Spleen (tissue), 7 donors: Measurements from ENCODE around the gene RNGTT.

Experiments
- CTCF ChIP-seq, 11 experiments: fragments of 200-600 bp in 7 of 11; fragments of 450-650 bp in 4 of 11; sonication (generic) in 4 of 11; IDR thresholded peaks in 8 of 11; conservative IDR thresholded peaks in 3 of 11; 1 replicate in 7 of 11; 2 replicates in 4 of 11; pipeline versions ENCODE4 v1.4.0 to v1.8.0; 2016 to 2021; ENCODE audit warnings: antibody characterized with exemption in 11 of 11, inconsistent platforms in 4 of 11, mild to moderate bottlenecking in 1 of 11
- POLR2A ChIP-seq, 3 donors: fragments of 450-650 bp; IDR thresholded peaks; one replicate each; pipeline ENCODE4 v1.5.1; 2017; ENCODE audit warnings: antibody characterized with exemption in 3 of 3, mild to moderate bottlenecking in 1 of 3
- POLR2AphosphoS5 ChIP-seq, 3 donors: sonication (generic); formaldehyde crosslinking; IDR thresholded peaks; one replicate each; pipeline ENCODE4 v1.5.1; 2017; ENCODE audit warnings: antibody characterized with exemption in 3 of 3
- donor health status: DM: no; HTN: no; CAD: no; lungs with moderate emphysema.
- donor health status: DM: no; HTN: no; CAD: no.
- donor health status: DM: no; HTN: no; CAD: no.

DNA sequence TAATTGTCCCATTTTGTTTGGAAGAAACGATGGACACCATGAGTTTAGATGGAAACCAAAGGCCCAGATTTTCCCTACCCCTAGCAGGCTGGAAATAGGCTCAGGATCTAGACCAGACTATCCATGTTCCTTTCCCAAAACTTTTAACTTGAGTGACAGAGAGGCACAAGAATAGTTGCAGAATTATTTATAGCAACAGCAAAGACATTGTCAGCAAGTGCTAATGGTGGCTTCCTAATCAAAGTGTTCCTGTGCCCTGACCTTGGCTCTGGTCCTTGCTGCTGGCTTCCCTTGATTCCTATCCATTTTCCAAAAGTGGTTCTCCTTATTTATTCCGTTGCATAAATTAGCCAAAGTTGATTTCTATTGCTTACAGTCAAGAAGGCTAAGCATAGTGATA, 103.1 kb downstream of the RNGTT start:
- no peak for TF ChIP-seq CTCF (IDR thresholded peaks at IDR 0.05 in 8 of 11, conservative IDR thresholded peaks at IDR 0.05 in 3 of 11)
- no peak for TF ChIP-seq POLR2AphosphoS5 (IDR thresholded peaks at IDR 0.05)
- no peak for TF ChIP-seq POLR2A (IDR thresholded peaks at IDR 0.05)
